ENCODE measurements around the gene TXNRD1.
"Not testable (repeated sequence)": the region's sequence is repeated elsewhere in the genome, so short reads cannot be mapped to it uniquely, and the experiment has no call there.

GRCh38 chr12:104218506-104218905 is 2.9 kb downstream of the TXNRD1 start:
- TF ChIP-seq CTCF, POLR2A (IDR thresholded peaks at IDR 0.05): not testable (repeated sequence)
